KMS-11 (cell line): ENCODE data around the gene PRKCG.

ENCODE experiments used
- H2AFZ ChIP-seq: fragments of 200-600 bp; sonication (generic); 2 replicates; pipeline ENCODE4 v1.6.1; 2016; ENCODE audit warnings: antibody characterized with exemption, mixed run types, low read depth
- H3K27ac ChIP-seq: fragments of 200-600 bp; sonication (generic); 2 replicates; pipeline ENCODE4 v1.6.1; 2016; ENCODE audit warnings: mild to moderate bottlenecking, mixed run types
- H3K27me3 ChIP-seq: fragments of 200-600 bp; sonication (generic); 2 replicates; pipeline ENCODE4 v1.6.1; 2017; ENCODE audit warnings: mild to moderate bottlenecking, low read depth, mixed run types, moderate library complexity; ENCODE audit not compliant: insufficient read depth
- H3K36me3 ChIP-seq: fragments of 200-600 bp; sonication (generic); 2 replicates; pipeline ENCODE4 v1.6.1; 2017; ENCODE audit warnings: mild to moderate bottlenecking, mixed run types; ENCODE audit not compliant: insufficient read depth
- H3K4me1 ChIP-seq: fragments of 200-600 bp; sonication (generic); 2 replicates; pipeline ENCODE4 v1.6.1; 2016; ENCODE audit warnings: mild to moderate bottlenecking, low read depth, mixed run types; ENCODE audit not compliant: poor library complexity, severe bottlenecking
- H3K4me2 ChIP-seq: fragments of 200-600 bp; sonication (generic); 2 replicates; pipeline ENCODE4 v1.7.0; 2016; ENCODE audit warnings: mild to moderate bottlenecking, mixed run types
- H3K4me3 ChIP-seq: fragments of 200-600 bp; sonication (generic); IDR thresholded peaks from 2 replicates; pipeline ENCODE4 v1.6.1; 2017; ENCODE audit warnings: low read depth, low read length, mixed read lengths; ENCODE audit not compliant: insufficient read depth
- H3K79me2 ChIP-seq: fragments of 200-600 bp; sonication (generic); 2 replicates; pipeline ENCODE4 v1.6.1; 2016; ENCODE audit warnings: low read depth, mixed run types; ENCODE audit not compliant: insufficient read depth
- H3K9ac ChIP-seq: fragments of 200-600 bp; sonication (generic); 2 replicates; pipeline ENCODE4 v1.6.1; 2016; ENCODE audit warnings: mild to moderate bottlenecking, mixed run types
- H4K20me1 ChIP-seq: fragments of 200-600 bp; sonication (generic); 2 replicates; pipeline ENCODE4 v1.6.1; 2016; ENCODE audit warnings: mild to moderate bottlenecking, mixed run types; ENCODE audit not compliant: insufficient read depth
- CTCF ChIP-seq: fragments of 200-600 bp; sonication (generic); conservative IDR thresholded peaks from 2 replicates; pipeline ENCODE4 v1.6.1; 2017; ENCODE audit warnings: low read depth, mild to moderate bottlenecking, antibody characterized with exemption, low read length, moderate library complexity, mixed read lengths

The PRKCG gene

GRCh38 chr19:53951436-53951835 lies 69.4 kb downstream of the PRKCG start:
- Histone ChIP-seq H3K27me3 (no peaks in the 10 kb centered on the region; the same call in 1 of the 2 replicates), H2AFZ (no peak overlapping the region), H3K4me1 (no peaks in the 10 kb centered on the region), H3K4me2 (no peak overlapping the region), H3K36me3 (no peaks in the 10 kb centered on the region), H3K4me3 (no peak overlapping the region), H3K79me2 (no peaks in the 10 kb centered on the region), H3K9ac (no peak overlapping the region), H4K20me1 (no peaks in the 10 kb centered on the region), H3K27ac (no peak overlapping the region)
- no peak for TF ChIP-seq CTCF

- Histone ChIP-seq H2AFZ (no peak overlapping the region), H3K27me3 (no peaks in the 10 kb centered on the region; the same call in 1 of the 2 replicates), H3K4me3 (no peak overlapping the region), H3K9ac (no peak overlapping the region), H3K27ac (no peak overlapping the region), H3K79me2 (no peaks in the 10 kb centered on the region), H3K4me1 (no peaks in the 10 kb centered on the region), H4K20me1 (no peaks in the 10 kb centered on the region), H3K36me3 (no peaks in the 10 kb centered on the region), H3K4me2 (no peak overlapping the region)
- no peak for TF ChIP-seq CTCF
Observed at GRCh38 chr19:53951947-53952346, 70.0 kb downstream of the PRKCG start.

GRCh38 chr19:53953383-53953782 lies 71.4 kb downstream of the PRKCG start:
- no peak overlapping the region for H3K4me3 ChIP-seq
- H3K36me3 ChIP-seq = no peaks in the 10 kb centered on the region
- no peak for TF ChIP-seq CTCF
- no peaks in the 10 kb centered on the region for H4K20me1 ChIP-seq
- no peaks in the 10 kb centered on the region; the same call in 1 of the 2 replicates for H3K27me3 ChIP-seq
- H3K79me2 ChIP-seq = no peaks in the 10 kb centered on the region
- no peak overlapping the region for H3K9ac ChIP-seq
- H3K27ac ChIP-seq = no peak overlapping the region
- H3K4me1 ChIP-seq = no peaks in the 10 kb centered on the region
- no peak overlapping the region for H2AFZ ChIP-seq
- H3K4me2 ChIP-seq = no peak overlapping the region
